ENCODE measurements around the gene GAS1.

GRCh38 chr9:86975036-86975435 lies 27.7 kb upstream of the GAS1 start:
- no peak for TF ChIP-seq POLR2A (IDR thresholded peaks at IDR 0.05)
- no peak for TF ChIP-seq POLR2AphosphoS5 (IDR thresholded peaks at IDR 0.05)
- TF ChIP-seq, protein P1, sequence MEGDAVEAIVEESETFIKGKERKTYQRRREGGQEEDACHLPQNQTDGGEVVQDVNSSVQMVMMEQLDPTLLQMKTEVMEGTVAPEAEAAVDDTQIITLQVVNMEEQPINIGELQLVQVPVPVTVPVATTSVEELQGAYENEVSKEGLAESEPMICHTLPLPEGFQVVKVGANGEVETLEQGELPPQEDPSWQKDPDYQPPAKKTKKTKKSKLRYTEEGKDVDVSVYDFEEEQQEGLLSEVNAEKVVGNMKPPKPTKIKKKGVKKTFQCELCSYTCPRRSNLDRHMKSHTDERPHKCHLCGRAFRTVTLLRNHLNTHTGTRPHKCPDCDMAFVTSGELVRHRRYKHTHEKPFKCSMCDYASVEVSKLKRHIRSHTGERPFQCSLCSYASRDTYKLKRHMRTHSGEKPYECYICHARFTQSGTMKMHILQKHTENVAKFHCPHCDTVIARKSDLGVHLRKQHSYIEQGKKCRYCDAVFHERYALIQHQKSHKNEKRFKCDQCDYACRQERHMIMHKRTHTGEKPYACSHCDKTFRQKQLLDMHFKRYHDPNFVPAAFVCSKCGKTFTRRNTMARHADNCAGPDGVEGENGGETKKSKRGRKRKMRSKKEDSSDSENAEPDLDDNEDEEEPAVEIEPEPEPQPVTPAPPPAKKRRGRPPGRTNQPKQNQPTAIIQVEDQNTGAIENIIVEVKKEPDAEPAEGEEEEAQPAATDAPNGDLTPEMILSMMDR (IDR thresholded peaks at IDR 0.05), result no peak

All from suprapubic skin (tissue), 4 donors.